Amniotic stem cell (primary cell): ENCODE data around the gene CERS3.

Source experiments
- DNase-seq: peaks from one replicate; lab custom pipeline; 2025; lab: John Stamatoyannopoulos, UW

Gene CERS3

GRCh38 chr15:100528833-100529428 lies at the start of gene CERS3:
CERS3 (minus strand) TSS chr15:100528950; CDS start chr15:100501849, 27,101 bp downstream.
- no peak for DNase-seq

DNA sequence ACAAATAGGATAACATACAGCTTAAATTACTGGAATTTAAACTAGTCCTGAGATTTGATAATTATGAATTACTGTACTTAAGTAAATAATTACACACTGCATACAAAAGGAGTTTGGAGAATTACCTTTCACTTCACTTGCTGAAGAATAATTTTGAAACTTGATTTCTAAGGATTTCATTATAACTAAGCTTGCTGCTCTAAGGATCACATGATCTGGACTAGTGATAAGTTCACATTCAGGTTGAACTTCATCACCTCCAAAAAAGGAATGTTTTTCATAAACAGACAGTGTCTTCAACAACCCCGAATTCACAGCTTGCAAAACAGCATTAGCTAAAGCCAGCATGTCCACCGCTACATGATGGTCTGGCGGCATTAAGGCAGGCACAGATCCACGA lies 44.8 kb upstream of the CERS3 start:
- no peak for DNase-seq

GRCh38 chr15:100572362-100572983 lies 43.7 kb upstream of the CERS3 start:
- no peak for DNase-seq

GRCh38 chr15:100571592-100572167 lies 42.9 kb upstream of the CERS3 start:
- no peak for DNase-seq

DNA sequence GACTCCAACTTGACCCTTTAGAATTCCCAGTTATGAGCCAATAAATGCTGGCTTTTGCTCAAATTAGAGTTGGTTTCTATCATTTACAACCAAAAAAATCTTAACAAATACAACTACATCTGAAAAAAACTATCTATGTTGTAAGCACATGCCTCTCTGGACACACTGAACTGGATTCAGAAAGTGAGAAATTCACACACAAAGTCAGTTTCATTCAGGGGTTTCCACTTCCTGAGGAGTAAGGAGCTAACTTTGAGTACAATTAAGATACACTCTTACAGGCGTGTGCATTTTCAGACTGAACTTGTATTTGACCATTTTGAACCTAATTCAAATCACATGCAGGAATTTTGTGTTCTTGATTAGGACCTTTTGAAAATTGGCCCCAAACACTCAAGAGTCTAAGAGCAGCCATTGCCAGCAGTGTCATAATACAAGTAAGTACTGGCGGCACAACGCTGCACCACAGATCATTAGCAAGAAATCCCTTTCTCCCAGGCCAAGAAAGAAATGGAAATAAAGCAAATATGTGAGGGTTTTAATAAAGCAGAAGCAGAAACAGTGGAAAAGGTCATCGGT lies 42.1 kb upstream of the CERS3 start:
- no peak for DNase-seq

DNA sequence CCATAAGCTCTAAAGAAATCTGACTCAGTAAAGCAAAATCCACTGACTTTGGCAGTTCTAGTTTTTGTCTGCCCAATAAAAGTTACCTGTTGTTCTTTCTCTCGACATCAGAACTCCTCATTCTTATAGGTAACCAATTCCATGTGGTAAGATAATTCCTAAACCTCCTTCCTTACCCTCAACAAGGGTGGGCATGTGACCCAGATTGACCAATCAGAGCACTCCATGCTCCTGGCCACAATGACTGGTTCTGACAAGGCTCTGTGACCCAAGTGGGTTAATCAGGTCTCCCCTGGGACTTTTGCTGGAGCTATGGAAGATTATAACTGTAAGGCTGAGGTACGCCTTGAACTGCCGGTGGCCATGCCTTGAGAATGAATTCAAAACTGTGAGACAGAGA lies 41.5 kb upstream of the CERS3 start:
- DNase-seq, result no peak

GRCh38 chr15:100569391-100569790 lies 40.6 kb upstream of the CERS3 start:
- DNase-seq, result no peak

GRCh38 chr15:100566850-100567628 lies 38.3 kb upstream of the CERS3 start:
- DNase-seq, result no peak

DNA sequence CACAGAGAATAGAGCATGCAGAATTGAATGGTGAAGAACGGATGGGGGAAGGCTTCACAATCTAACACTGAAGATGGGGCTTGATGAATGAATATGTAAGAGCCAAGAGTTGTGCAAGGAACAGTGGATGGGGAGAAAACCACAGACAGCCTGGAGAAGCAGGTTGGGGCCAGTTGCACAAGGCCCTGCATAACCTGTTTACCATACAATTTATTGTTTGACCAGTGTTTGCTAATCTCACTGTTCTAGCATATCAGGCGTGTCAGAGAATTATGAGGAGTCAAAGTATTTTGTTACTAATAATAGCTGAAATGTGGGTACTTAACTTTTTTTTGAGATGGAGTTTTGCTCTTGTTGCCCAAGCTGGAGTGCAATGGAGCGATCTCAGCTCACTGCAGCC lies 36.8 kb upstream of the CERS3 start:
- no peak for DNase-seq

GRCh38 chr15:100560323-100560722 lies 31.6 kb upstream of the CERS3 start:
- no peak for DNase-seq

DNA sequence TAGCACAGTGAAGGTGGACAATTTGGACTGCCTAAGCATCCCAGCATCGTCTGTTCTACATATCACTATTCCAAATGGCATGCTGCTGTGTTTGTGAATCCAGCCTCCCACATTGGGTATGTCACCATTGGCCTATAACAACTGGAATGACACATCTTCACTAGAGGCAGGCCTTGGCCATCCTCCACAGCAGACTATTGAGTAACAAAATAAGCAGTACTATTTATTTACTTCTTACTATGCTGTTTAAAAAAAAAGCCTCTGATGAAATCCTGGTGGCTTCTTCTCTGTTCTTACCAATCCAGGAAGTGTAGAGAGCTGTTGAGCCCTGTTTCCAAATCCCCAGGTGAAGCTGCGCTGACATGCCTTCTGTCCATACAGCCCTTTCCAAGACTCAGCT lies 30.6 kb upstream of the CERS3 start:
- DNase-seq, result no peak

- no peak for DNase-seq
Measured at GRCh38 chr15:100558771-100559254, 30.1 kb upstream of the CERS3 start.

GRCh38 chr15:100553468-100553867 lies 24.7 kb upstream of the CERS3 start:
- no peak for DNase-seq

GRCh38 chr15:100547961-100548360 lies 19.2 kb upstream of the CERS3 start:
- no peak for DNase-seq

GRCh38 chr15:100544946-100545345 lies 16.2 kb upstream of the CERS3 start:
- no peak for DNase-seq

DNA sequence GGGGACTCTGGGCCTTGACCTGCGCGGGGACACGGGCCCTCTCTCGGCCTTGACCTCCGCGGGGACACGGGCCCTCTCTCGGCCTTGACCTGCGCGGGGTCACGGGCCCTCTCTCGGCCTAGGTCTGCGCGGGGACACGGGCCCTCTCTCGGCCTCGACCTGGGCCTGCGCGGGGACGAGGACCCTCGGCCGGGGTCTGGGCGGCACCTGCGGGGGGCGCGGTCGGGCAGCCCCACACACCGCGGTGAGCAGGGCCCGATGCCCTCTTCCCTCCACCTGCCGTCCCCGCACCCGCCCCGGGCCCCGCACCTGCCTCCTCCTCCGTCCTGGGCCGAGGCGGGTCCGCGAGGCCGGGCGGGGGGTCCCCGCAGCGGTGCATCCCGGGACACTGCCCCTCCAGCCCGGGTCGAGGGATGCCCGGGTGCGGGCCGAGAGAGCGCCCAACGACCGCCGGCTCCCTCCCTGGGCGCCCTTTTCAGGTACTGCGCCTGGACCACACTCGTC lies 15.6 kb upstream of the CERS3 start:
- DNase-seq, result no peak

DNA sequence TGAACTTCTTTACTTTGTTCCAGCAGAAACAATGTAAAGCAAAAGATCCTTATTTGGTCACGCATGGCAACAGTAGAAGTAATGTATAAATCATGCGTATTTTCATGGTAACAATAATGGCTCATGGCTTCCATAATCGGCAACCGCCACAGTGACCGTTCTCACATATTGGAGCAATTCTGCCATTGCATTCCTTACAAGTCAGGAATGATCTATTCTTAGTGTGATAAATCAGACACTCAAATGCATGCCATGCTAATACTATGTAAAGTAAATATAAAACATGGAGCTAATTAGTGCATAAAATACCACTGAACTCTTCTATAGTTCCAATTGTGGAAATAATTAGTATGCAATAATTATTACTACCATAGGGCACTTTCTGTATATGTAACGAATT lies 13.5 kb upstream of the CERS3 start:
- DNase-seq, result no peak

GRCh38 chr15:100537331-100537730 lies 8.6 kb upstream of the CERS3 start:
- no peak for DNase-seq

- no peak for DNase-seq
Measured at GRCh38 chr15:100536733-100537132, 8.0 kb upstream of the CERS3 start.

DNA sequence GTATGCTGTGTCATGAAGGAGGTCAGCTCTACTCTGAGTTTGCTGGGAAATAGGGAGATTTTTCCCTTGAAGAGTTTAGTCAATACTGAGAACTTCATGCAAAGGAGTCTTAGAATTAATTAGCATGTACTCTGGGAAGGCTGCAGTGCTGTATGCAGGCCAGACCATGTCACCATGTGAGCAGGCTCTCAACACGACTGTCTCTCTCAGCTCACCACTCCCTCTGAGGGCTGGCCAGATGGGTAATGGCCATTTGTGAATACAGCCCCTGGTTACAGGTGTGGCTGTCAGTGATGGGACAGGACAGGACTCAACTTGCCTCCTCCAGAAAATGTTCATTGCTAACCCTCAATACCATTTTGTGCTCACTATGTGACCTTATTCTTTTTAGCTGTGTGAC lies 5.1 kb upstream of the CERS3 start:
- DNase-seq, result no peak

DNA sequence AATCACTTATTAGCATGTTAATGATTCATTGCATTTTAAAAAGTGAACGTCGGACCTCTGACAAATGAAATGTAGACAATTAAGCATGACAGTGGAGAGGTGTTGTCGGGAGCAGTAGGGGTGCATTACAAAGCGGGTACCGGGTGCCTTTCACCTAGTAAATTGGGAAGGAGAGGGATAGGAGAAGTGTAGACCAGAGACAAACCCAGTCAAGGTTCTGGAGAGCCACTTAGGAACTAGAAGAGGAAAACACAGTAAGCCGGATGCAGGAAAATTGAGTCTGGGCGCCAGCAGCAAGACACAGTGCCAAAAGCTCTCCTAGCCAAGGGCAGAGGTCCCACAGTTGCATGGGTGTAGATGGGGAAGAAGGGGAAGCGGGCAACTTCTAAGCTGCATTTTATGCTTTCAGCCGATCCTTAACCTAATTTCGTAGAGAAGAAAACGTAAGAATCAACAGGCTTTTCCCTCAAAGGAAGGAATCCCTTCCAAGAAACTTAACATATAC lies 3.1 kb upstream of the CERS3 start:
- no peak for DNase-seq

DNA sequence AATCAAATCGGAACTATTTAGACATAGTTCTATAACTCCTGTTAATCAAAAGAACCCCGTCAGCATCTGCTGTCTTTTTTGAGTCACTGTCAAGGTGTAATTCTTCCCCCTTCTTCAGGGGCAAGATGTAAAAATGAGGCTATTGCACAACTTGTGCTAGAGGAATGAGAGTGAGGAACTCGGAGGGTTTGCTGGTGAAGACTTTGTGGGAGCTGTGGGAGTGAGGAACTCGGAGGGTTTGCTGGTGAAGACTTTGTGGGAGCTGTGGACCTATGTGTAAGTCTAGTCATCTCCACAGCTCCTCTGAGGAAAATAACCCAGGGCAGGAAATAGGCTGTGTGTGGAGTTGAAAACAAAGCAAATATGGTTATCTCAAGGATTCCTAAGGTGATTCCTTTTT lies 2.5 kb upstream of the CERS3 start:
- no peak for DNase-seq
